Measurements from ENCODE around the gene MYH7B.

The MYH7B gene

DNA sequence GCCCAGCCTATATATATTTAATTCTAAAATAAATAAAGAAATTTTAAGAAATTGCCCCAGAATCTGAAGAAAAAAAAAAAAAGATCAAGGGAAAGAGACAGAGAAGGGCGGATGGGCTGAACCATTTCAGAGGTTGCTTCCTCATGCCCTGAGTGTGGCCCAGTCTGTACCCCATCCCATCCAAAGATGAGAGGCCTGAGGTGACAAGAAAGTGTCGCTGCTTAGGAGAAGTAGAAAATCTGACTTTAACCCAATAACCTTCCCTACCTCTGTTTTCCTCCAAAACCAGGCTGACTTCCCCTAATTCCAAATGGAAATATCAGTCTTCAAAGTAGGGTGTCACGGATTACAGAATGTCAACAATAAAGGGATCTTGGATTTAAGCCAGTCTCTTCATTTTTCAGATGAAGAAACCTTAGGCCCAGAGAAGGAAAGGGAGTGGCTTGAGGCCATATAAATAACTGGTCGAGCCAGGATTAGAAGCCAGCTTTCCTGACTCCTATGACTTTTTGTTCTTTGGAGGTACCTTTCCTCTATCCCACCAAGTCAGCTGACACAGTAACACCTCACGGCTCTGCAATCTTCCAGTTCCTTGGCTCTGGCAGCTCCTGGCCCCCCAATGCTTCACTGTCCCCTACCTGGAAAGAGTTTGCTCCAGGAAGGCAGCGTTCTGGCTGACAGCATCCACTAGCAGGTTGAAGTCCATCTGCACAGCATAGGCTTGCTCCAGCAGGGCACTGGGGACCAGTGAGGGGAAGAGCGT, 10.2 kb upstream of the MYH7B start:
- DNase-seq, result no peak

DNA sequence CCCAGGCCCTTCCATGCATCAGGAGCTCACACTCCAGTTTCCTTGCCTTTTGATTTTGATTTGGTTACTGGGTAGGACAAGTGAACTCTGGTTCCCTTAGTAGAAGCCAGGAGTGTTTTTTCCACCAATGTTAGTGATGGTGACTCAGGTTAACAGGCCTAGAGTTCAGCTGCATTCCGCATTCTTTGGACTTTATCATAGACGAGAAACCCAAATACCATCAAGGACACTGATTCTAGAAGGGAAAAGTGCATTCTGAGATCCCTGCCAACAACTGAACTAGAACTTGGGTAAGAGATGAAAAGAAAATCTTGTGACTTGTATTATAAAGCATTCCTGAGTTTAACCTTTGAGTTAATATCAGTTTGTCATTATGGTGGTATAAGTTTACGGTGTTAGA, 9.0 kb upstream of the MYH7B start:
- DNase-seq, result no peak

DNA sequence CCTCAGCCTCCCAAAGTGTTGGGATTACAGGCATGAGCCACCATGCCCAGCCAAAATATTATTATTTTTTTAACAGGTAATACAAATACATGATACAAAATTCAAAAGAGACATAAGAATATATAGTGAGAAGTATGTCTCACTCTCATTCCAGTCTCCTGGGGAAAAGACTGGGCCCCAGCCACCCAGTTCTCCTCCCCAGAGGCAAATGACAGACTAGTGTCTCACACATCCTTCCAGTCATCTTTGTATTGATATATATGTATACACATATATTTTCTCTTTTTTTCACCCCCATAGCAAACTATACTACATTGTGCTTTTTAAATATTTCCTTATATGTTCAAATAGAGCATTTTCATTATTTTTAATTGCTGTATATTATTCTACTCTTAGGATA, 8.3 kb upstream of the MYH7B start:
- DNase-seq, result no peak

DNA sequence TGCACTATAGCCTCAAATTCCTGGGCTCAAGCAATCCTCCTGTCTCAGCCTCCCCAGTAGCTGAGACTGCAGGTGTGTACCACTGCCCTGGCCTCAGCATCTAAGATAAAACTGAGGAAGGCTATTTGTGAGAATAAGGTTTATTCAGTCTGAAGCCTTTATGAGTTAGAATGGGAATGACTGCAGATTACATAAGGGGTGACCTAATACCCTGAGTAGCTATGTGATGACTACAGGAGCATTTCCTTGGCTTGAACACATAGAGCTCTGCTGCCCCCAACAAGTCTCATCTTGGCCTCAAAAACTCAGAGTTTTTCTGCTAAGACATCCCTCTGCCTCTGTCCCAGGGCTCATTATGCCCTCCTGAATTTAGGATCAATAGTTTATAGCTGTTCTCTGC, 7.6 kb upstream of the MYH7B start:
- no peak for DNase-seq

DNA sequence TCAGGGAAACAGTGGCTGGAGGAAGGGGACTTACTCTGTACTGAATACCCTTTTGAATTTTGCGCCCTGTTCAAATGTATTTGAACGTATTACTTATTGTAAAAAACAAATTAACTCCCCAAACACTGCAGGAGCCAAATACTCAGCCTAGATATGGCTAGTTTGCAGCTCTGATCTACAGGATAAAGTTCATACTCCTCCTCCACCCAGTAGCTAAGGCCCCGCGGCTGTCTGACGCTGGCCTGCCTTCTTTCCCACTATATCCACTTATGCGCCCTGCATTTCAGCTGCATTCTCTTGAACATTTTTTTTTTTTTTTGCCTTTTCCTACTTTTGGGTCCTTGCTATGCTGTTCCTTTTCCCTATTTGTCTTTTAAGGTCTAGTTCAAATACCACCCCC, 6.5 kb upstream of the MYH7B start:
- no peak for DNase-seq

DNA sequence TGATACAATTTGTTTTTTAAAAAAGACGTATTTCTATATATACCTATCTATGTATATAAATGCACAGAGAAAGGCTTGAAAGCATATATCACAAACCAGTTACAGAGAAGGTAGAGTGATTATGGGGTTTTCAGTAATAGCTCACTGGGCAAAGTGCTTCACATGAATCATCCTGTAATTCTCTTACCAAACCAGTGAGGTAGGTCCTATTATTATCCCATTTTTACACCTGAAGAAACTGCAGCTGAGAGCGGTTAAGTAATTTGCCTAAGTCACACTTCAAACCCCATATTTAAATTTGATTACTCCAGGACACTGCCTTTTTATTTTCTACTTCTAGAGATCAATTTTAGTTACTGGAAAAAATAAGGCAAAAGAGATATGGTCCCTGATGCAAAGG, 4.4 kb upstream of the MYH7B start:
- DNase-seq, result no peak

DNA sequence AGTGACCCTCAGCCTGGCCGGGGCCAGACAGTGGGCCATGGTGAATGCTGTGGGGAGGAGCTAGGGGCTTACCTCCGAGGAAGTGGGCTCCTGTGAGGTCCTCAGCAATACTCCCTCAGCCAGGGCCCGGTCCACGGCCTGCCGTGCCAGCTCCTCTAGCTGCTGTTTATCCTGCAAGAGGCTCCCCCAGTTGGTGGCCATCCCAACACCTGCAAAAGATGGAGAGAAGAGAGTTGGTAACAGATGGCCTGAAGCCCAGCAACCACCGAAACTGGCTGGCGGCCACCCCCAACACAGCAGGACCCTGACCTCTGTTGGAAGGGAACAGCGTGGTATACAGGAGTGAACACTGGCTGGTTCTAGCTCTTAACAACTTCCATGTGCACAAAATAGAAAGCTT, 4.0 kb upstream of the MYH7B start:
- no peak for DNase-seq

DNA sequence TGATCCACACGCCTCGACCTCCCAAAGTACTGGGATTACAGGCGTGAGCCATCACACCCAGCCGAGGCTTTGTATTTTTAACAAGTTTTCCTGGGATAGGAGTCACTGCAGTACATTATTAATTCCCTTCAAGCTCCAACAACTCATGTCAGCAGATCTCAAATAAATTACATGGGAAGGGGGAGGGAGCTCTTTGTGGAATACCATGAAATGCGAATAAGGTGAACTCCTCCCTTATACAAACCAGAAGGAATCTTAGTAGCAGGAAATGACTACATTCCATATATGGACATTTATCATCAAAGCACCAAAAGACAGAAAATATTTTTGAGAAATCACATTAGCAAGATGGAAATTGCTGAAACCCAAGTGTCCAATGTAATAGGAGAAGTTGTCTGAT, 3.0 kb upstream of the MYH7B start:
- DNase-seq, result no peak

DNA sequence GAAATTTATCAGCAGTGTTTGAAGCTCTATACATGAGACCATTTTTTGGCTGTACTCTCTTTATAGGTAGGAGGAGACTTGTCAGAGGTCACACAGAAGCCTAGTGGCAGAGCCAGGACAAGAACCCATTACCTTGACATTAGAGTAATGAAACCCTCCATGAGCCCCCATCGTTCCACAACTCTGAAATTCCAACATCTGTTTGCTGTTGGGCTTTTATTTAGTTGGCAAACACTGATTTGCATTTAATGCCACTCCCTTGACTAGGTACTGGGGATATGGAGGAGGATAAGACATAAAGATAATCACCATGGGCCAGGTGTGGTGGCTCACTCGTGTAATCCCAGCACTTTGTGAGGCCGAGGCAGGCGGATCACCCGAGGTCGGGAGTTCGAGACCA, 1.7 kb upstream of the MYH7B start:
- DNase-seq, result no peak

DNA sequence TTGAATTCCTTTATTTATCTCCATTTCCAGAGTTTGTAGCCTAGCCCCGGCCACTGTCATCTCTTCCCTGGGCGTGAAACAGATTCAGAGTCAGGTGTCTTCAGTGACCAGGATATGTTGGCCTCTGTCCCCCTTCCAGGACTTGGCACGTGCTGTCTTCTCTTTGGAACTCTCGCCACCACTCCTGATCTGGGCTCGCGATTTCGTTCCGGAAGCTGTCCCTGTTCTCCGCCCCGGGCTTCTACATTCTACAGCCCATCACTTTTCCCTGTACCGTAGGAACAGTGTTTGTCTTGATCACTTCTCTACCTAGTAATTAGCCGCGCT, 801 bp upstream of the MYH7B start:
- peak; percentile 2 for DNase-seq

DNA sequence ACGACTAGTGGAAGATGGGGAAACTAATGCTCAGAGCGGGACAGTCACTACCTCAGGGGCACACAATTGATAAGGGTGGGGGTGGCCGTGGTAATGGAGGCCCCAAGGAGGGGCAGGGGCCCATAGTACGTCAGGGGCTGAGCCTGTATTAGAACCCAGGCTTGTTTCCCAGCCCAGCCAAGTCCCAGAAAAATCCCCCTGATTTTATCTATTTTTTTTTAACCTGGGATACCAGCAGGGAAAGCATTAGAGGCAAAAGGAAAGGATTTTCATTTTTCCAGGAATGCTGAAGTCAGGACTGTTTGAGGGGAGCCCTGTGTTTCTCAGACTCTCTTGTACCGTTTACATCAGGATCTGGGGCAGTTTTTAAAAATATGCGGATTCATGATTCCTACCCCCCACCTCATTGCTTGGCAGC, 382 bp downstream of the MYH7B start:
- DNase-seq, result no peak

DNA sequence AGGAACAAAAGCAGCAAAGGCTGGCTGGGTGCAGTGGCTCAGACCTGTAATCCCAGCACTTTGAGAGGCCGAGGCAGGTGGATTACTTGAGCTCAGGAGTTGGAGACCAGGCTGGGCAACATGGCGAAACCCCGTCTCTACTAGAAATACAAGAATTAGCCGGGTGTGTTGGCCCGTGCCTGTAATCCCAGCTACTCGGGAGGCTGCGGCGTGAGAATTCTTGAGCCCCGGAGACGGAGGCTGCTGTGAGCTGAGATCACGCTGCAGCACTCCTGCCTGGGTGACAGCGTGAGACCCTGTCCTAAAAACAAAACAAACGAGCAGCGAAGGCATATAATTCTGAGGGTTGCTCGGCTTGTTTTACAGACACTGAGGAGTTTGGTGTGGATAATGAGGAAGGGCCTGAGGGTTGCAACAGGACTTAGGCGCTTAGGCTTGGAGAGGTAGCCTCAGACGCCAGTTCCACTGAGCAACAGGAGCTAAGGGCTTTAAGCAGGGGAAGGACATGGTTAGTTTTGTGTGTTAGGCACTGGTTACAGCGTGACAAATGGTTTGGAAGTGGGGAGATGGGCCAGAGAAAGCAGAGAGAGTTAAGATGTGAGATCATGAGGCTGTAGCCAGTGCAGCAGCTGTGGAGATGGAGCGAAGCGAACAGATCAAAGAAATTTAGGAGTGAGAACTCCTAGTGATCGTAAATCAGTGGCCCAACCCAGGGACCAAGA, 1.2 kb downstream of the MYH7B start:
- no peak for DNase-seq

DNA sequence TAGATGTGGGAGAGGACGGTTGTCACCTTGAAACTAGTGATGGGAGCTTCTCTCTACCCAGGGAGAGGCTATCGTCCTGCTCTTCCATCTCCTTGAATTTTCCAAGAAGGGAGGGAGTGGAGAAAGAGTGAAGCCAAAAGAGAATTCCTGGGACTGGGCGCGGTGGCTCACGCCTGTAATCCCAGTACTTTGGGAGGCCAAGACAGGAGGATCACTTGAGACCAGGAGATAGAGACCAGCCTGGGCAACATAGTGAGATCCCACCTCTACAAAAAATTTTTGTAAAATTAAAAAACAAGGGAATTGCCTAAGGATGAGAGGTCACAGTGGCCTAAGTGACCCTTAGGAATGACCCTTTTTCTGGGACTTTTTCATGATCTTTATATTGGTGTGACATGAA, 8.8 kb downstream of the MYH7B start:
- no peak for DNase-seq

DNA sequence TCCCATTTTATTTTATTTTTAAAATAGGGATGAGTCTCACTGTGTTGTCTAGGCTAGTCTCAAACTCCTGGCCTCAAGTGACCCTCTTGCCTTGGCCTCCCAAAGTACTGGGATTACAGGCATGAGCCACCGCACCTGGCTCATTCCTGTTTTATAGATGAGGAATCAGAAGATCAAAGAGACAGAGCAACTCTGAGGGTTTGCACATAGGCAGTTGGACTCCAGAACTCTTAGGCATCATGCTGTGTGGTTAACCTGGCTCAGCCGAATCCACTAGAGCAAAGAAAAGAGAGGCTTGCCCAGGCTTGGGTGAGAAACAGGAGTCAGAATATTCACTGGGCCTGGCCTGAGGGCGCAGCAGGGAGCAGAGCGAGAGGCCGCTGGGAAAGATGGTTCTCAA, 9.4 kb downstream of the MYH7B start:
- DNase-seq, result no peak

DNA sequence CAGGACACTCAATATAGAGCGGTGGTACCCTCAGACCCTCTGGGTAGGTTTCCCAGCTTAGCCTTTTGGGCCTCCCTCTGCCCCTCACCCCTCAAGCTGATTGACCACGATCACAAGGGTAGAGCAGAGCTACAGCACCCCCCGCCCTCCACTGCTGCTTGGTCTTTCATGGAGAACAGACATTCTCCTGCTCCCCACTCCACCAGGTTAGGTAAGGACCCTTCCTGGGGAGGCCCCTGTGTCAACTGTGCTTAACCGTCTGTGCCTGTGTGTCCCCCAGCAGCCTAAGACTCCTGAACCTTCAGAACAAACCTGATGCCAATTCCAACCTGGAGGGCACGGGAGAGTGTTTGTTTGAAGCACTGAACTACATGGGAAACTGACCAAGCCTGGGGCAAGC, 11.8 kb downstream of the MYH7B start:
- no peak for DNase-seq

DNA sequence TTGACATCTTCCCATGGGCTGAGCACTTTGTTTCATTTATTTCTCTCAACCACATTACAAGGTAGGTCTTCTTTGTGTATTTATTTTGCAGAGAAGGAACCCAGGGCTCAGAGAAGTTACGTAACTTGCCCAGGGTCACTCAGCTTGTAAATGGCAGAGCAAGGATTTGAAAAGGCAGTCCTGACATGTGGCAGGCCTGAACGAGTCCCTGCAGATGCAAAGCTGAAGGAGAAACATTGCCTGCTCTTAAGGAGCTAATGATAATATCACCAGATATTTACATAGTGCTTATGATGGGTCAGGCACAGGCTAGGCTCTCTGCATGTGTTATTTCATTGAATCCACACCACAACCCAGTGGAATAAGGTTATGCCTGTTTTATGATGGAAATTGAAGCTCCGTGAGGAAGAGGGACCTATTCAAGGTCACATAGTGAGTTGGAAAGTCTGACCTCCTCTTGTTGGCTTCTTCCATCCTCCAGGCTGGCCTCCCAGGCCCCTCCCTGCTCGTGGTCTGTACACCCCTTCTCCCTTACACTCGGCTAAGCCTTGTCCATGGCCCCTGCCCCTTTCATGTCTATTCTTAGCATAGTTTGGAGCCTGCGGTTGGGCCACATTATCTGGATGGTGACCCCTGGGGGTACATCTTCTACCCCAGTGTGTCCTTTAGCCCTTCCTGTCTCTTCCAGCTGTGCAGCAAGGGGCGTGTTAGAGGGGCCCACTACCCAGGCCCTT, 12.5 kb downstream of the MYH7B start:
- DNase-seq, result no peak

DNA sequence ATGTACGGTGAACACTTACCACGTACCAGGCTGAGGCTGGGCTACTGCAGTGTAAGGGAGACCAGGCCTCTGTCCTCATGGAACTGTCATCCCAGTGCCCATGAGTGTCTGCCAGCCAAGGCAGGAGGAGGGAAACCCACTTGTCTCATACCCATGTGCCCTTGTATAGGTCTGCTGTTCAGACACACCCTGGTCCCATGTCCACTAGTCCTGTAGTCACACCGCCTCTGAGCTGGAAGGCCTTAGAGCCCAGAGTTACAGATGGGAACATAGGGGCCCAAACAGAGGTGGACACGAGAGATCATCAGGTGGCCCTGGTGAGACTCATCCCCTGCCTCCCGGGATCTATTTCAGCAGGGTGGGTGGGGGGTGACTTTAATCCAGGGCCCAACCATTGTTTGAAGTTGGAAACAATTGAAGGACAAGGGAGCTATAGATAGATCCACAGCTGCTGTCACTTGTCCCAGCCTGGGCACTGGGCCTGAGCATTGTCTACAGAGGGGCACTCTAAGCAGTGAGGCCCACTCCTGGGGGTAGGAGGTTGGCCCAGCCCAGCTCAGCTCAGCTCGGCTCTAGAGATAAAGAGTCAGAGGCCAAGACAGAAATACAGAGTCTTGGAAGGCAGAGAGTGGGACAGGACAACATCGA, 14.6 kb downstream of the MYH7B start:
- DNase-seq, result no peak

DNA sequence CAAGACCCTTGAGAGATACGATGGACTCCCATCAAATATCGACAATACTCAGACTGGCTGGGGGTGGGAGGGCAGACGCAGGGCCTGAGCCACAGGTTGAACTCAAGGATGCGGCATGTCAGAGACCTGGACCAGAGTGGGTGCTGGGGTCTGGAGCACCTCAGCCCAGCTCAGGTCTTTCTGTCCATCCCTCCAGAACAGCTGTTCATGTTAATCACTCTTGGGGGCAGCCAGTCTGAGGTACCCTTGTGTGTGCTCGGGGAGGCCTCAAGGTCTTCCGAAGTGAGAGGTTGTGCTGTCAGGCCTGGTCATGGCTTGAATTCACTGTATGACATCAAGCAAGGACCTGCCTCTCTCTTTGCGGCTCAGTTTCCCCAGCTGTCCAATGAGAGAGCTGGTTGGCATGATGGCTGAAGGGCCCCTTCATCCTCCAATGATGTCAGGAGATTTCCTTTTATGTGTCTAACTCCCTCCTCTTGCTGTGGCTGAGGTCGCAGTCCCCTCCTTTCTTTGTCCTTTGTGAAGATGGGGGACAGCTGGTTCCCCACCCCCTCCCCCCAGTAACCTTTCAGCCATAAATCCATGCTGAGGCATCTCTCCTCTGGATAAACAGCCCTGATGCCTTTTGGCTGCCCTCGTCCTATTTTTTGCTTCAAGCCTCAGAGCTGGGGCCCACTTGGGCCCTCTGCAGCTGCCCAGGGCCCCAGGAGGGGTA, 15.3 kb downstream of the MYH7B start:
- DNase-seq, result no peak

DNA sequence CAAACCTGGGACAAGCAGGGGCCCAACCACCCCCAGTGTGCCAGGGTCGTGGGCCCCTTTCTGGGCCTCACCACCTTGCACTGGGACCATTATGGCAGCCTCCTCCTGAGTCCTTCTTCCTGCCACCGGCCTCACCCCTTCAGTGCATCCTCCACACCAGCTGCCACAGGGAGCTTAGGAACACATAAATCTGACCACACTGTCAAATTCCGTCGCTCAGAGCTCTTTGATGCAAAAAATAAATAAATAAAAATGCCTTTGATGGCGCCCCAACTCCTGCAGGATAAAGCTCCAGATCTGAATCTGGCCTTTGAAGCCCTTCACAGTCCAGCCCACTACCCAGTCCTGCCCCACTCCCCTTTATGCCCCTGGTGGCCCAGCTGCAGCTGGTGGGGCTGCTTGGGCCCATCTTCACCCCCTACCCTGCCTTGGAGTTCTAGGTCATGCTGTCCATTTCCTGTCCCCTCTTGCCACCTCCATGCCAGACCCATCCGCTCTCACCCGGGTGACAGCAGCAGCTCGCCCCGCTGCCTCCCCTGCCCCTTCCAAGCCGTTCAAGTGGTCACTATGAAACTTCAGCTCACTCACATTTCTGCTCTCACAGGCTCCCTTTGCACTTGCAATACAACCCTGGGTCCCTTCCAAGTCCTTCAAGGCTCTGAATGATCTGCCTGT, 16.0 kb downstream of the MYH7B start:
- no peak for DNase-seq

DNA sequence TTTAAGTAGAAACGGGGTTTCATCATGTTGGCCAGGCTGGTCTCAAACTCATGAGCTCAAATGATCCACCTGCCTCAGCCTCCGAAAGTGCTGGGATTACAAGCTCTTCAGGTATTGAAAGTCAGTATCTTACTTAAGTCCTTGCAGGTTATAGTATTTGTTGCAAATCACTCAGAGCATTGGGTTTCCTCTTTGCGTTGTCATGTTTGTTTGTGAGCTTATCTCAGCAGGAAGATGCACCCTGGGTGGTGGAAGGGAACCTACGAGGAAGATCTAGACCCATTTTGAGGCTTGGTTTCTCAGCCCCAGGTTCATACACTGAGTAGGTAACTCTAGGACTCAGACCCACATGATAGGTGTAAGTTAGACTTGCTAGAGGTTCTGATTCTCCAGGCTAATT, 18.6 kb downstream of the MYH7B start:
- DNase-seq, result no peak

DNA sequence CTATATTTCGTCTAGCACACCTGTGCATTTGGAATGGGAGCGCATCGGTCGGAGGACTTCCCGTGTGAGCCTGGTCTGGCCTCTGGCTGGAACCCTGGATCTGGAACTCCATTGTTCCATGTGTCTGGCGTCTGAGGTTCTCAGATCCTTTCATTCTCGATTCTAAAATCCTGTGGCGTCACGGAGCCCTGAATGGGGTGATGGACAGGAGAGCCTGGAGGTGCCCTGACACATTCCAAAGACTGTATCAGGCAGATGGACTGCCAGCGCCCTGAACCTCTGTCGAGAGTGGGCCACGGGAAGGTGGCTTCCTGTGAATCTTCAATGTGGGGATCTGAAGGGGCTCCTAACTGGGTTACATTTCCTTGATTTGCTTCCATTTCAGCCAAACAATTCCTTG, 20.6 kb downstream of the MYH7B start:
- DNase-seq, result no peak

DNA sequence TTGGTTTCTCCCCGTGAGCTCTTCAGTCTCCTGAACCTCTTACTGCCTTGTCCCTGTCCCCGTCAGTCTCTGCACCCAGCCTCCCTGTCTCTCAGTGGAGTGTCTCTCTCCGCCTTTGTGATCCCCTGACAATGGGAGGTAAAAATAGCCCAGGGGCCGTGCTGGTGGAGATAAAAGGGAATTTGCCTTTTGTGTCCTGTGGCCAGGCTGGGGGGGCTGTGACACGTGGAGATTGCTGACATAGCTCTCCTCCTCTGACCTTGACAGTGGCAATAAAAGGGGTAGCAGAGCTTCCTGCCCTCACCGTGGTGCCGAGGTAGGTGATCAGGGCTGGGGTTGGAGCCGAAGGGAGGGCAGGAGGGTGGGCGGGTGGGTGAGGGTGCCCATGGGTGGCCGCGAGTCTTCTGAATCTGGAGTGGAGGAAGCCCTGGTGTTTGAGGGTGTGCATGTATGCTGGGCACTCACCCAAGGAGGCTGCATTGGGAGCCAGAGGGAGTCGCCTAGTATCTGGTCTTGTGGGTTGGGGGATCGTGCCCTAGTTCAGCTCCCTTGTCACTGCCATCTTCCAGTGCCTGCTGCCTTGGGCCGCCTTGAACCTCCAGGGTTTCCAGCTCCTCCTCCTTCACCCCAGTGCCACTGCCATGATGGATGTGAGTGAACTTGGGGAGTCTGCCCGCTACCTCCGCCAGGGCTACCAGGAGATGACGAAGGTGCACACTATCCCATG, 21.9 kb downstream of the MYH7B start:
- no peak for DNase-seq

Data from CD4-positive, alpha-beta T cell treated with Interleukin-17A for 1 hour (primary cell).